A673 (cell line): ENCODE measurements around the gene MAP3K5. TPM values are rescaled to one million over a fixed set of nuclear protein-coding genes. Genes with fewer than 3 reads are reported as not detected.

ENCODE experiments used
- Bru-seq: library from RNA; stranded (reverse); fragments of 400-500 nt; gene quantifications from one replicate; lab custom pipeline; 2021; lab: Mats Ljungman, UMichigan
- BruChase-seq, 2 experiments: library from RNA; stranded (reverse); fragments of 400-500 nt; gene quantifications; one replicate each; lab custom pipeline; 2021; lab: Mats Ljungman, UMichigan
- BruUV-seq: library from RNA; stranded (reverse); fragments of 400-500 nt; replicated peaks from 2 replicates; lab custom pipeline; 2021; lab: Mats Ljungman, UMichigan
- CTCF ChIA-PET: fragments of 300-600 bp; sonication (Branson Sonifier 250); formaldehyde crosslinking; loops from one replicate; lab custom pipeline; 2022; ENCODE audit warnings: antibody characterized with exemption; lab: Charles Lee
- POLR2A ChIA-PET: fragments of 300-600 bp; sonication (Branson Sonifier 250); formaldehyde crosslinking; loops from one replicate; lab custom pipeline; 2022; ENCODE audit warnings: antibody characterized with exemption; ENCODE audit not compliant: low non-redundant PET; lab: Charles Lee
- DNase-seq: peaks from one replicate; pipeline ENCODE4 v3.0.0-alpha.2; 2015; ENCODE audit warnings: low spot score
- H3K27ac ChIP-seq: fragments of 200-600 bp; sonication (generic); 2 replicates; pipeline ENCODE4 v1.5.1; 2016; ENCODE audit warnings: mixed run types, low read depth, mild to moderate bottlenecking, mixed read lengths, antibody characterized with exemption, low read length; ENCODE audit not compliant: poor library complexity, severe bottlenecking
- H3K27me3 ChIP-seq: fragments of 200-600 bp; sonication (generic); replicated peaks from 2 replicates; pipeline ENCODE4 v1.6.1; 2017; ENCODE audit warnings: mixed run types, low read depth, mild to moderate bottlenecking, mixed read lengths, antibody characterized with exemption, low read length; ENCODE audit not compliant: insufficient read depth, poor library complexity
- H3K36me3 ChIP-seq: fragments of 200-600 bp; sonication (generic); 2 replicates; pipeline ENCODE4 v1.6.1; 2016; ENCODE audit warnings: mixed run types, mild to moderate bottlenecking, mixed read lengths, antibody characterized with exemption, low read length; ENCODE audit not compliant: insufficient read depth, poor library complexity, severe bottlenecking
- H3K4me1 ChIP-seq: fragments of 200-600 bp; sonication (generic); 2 replicates; pipeline ENCODE4 v1.6.1; 2017; ENCODE audit warnings: mixed run types, mild to moderate bottlenecking, mixed read lengths, antibody characterized with exemption, low read length; ENCODE audit not compliant: insufficient read depth, poor library complexity, severe bottlenecking
- H3K4me3 ChIP-seq: fragments of 200-600 bp; sonication (generic); 2 replicates; pipeline ENCODE4 v1.5.1; 2016; ENCODE audit warnings: low read depth, mixed run types, mild to moderate bottlenecking, mixed read lengths, low read length; ENCODE audit not compliant: poor library complexity, severe bottlenecking
- H3K9me3 ChIP-seq: fragments of 200-600 bp; sonication (generic); 2 replicates; pipeline ENCODE4 v1.6.1; 2016; ENCODE audit warnings: mixed run types, low read depth, mild to moderate bottlenecking, mixed read lengths, antibody characterized with exemption, low read length; ENCODE audit not compliant: poor library complexity, severe bottlenecking
- EZH2 ChIP-seq: fragments of 200-600 bp; sonication (generic); IDR thresholded peaks from 2 replicates; pipeline ENCODE4 v1.6.1; 2017; ENCODE audit warnings: borderline replicate concordance, low read depth, mild to moderate bottlenecking, mixed read lengths, antibody characterized with exemption, low read length; ENCODE audit not compliant: poor library complexity, severe bottlenecking
- intact Hi-C: fragments of 100-400 bp; cut with micrococcal nuclease; formaldehyde crosslinking; loops from one replicate; pipeline ENCODE4 v1.10.0; 2022; ENCODE audit not compliant: unreplicated experiment
- long read RNA-seq: library from polyadenylated mRNA; stranded (forward); transcript quantifications from one replicate; pipeline ENCODE4 v2.0.0, GENCODE V29; 2022
- total RNA-seq: library from RNA; stranded (reverse); gene quantifications from 2 replicates; pipeline ENCODE4 v1.2.3, GENCODE V29; 2021
- TF ChIP-seq, protein P1 (sequence below): fragments of 300-800, 200-600 bp; sonication (generic); conservative IDR thresholded peaks from 2 replicates; pipeline ENCODE4 v1.5.1; 2017; ENCODE audit warnings: low read depth, mild to moderate bottlenecking, antibody characterized with exemption, low read length, moderate library complexity, mixed read lengths

The MAP3K5 gene, protein sequence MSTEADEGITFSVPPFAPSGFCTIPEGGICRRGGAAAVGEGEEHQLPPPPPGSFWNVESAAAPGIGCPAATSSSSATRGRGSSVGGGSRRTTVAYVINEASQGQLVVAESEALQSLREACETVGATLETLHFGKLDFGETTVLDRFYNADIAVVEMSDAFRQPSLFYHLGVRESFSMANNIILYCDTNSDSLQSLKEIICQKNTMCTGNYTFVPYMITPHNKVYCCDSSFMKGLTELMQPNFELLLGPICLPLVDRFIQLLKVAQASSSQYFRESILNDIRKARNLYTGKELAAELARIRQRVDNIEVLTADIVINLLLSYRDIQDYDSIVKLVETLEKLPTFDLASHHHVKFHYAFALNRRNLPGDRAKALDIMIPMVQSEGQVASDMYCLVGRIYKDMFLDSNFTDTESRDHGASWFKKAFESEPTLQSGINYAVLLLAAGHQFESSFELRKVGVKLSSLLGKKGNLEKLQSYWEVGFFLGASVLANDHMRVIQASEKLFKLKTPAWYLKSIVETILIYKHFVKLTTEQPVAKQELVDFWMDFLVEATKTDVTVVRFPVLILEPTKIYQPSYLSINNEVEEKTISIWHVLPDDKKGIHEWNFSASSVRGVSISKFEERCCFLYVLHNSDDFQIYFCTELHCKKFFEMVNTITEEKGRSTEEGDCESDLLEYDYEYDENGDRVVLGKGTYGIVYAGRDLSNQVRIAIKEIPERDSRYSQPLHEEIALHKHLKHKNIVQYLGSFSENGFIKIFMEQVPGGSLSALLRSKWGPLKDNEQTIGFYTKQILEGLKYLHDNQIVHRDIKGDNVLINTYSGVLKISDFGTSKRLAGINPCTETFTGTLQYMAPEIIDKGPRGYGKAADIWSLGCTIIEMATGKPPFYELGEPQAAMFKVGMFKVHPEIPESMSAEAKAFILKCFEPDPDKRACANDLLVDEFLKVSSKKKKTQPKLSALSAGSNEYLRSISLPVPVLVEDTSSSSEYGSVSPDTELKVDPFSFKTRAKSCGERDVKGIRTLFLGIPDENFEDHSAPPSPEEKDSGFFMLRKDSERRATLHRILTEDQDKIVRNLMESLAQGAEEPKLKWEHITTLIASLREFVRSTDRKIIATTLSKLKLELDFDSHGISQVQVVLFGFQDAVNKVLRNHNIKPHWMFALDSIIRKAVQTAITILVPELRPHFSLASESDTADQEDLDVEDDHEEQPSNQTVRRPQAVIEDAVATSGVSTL (N-terminal part only)
- total RNA-seq (4.9 and 5.4 TPM in 2 replicates), Bru-seq, nascent RNA (percentile 61 among the genes with signal in this experiment), BruChase-seq, experiment 1, labeled RNA remaining after a 2-hour chase (percentile 55 among the genes with signal in this experiment), BruChase-seq, experiment 2, labeled RNA remaining after a 6-hour chase (percentile 56 among the genes with signal in this experiment)
- long read RNA-seq, full-length matches to known transcripts, result 2 of 6 reads
- long read RNA-seq, partial matches to known transcripts, result 2 of 6 reads
- long read RNA-seq, other reads (novel, unspliced or antisense), result 2 of 6 reads

DNA sequence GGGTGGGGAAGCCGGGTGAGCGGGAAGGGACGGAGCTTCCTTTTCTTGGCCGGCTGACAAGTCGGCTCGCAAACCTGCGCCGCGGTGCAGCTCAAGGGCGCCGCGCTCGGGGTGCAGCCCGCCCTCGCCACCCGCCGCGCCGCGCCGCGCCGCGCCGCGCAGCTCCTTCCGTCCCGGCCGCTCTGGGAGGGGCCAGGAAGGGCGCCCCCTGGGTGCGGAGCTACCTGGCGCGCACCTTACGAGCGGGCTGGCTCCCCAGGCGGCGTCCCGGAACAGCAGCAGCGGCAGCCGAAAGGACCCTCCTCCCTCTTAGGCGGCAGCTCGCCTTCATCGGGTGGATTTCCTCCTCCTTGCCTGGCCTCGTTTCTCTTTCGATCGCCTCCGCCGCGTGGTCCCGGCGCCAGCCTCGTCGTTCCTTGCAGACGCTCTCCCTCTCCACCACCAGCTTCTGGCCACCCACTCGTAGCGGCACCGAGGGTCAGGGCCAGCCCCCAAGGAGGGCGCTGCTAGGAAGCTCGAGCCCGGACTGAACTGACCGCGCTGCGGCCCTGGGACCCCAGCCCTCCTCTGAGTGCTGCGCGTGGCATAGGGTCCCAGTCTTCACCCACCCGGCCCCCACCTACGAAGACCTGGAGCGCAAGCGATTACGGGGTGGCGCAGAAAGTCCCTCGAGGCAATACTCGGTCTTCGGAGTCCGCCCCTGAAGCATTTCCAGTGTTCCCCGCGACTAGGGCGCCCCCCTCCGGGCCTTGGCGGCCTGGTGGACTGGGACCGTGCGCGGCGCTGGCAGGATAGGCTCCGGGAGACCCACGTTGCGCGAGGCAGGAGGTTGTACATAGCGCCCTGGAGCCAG is at the start of gene MAP3K5:
TSS of gene MAP3K5 (minus strand) at position 68 of the 853 bp plus-strand sequence. CDS start 320 bp downstream, outside the sequence.
- peak within 1 kb of the TSS; percentile 57 for H3K27ac ChIP-seq
- peaks cover 8% of the 10 kb centered on the region for H3K4me1 ChIP-seq
- no peaks in the 10 kb centered on the region for H3K9me3 ChIP-seq
- intact Hi-C loops, result loop anchor here (1.0 to 10.0 kb wide), 4 partner anchors 148 to 508 kb away; partner anchors contain the start of gene BCLAF1
- ChIA-PET POLR2A (interaction anchor here (0.6 kb wide), 1 partner anchor 46 kb away, joined by 4 read pairs; no protein-coding TSS in a partner anchor), CTCF (interaction anchor here (0.6 to 1.7 kb wide), 8 partner anchors 11 to 844 kb away, joined by 3 to 38 read pairs (median 4); no protein-coding TSS in a partner anchor)
- no peaks in the 10 kb centered on the region for H3K27me3 ChIP-seq
- H3K4me3 ChIP-seq, result peak within 1 kb of the TSS; percentile 80
- BruUV-seq, result no TSS peak
- DNase-seq, result peak; percentile 96
- TF ChIP-seq EZH2, result no peak
- TF ChIP-seq, protein P1, sequence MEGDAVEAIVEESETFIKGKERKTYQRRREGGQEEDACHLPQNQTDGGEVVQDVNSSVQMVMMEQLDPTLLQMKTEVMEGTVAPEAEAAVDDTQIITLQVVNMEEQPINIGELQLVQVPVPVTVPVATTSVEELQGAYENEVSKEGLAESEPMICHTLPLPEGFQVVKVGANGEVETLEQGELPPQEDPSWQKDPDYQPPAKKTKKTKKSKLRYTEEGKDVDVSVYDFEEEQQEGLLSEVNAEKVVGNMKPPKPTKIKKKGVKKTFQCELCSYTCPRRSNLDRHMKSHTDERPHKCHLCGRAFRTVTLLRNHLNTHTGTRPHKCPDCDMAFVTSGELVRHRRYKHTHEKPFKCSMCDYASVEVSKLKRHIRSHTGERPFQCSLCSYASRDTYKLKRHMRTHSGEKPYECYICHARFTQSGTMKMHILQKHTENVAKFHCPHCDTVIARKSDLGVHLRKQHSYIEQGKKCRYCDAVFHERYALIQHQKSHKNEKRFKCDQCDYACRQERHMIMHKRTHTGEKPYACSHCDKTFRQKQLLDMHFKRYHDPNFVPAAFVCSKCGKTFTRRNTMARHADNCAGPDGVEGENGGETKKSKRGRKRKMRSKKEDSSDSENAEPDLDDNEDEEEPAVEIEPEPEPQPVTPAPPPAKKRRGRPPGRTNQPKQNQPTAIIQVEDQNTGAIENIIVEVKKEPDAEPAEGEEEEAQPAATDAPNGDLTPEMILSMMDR, result peak; percentile 93
- H3K36me3 ChIP-seq, result no peaks in the 10 kb centered on the region

DNA sequence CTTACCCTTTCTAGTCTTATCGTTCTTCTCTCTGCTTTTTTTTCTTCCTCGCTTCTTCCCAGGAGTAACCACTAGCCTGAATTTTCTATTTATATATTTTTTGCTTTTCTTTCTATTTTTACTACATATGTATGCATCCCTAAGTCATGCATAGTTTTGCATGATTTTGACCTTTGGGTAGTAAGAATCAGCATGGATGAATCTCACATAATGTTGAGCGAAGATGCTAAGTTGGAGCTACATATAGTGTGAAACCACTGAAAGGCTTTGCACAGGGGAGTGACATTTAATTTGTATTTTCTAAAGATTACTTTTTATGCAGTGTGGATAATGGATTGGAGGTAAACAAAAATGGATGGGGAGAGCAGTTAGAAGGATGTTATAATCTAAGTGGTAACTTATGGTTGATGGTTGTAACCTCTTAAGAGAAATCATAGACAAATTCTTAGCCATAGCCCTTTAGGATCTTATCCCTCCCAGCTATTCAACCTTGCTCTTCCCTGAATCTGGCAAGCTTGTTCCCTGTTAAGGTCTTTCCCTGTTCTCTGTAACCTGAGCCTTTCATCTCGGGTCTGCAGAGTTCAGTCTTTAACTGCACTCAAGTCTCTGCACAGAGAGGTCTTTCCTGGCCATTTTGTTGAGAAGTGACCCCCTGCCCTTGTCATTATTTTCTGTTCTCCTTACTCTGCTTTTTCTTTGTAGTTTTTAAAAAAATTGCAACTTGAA is 48.2 kb upstream of the MAP3K5 start:
- no TSS peak for BruUV-seq
- Histone ChIP-seq H3K4me1 (no peaks in the 10 kb centered on the region), H3K27ac (no peak overlapping the region), H3K4me3 (no peak overlapping the region), H3K27me3 (no peaks in the 10 kb centered on the region), H3K36me3 (no peaks in the 10 kb centered on the region), H3K9me3 (no peaks in the 10 kb centered on the region)
- ChIA-PET CTCF (no interaction called here), POLR2A (no interaction called here)
- TF ChIP-seq, protein P1, result no peak
- no peak for TF ChIP-seq EZH2
- no peak for DNase-seq
- intact Hi-C loops, result loop anchor here (5.0 kb wide), 1 partner anchor 472 kb away; no protein-coding TSS in a partner anchor
